GM18505 (cell line): ENCODE data around the gene DYNC1I1.
"Not testable (repeated sequence)": the region's sequence is repeated elsewhere in the genome, so short reads cannot be mapped to it uniquely, and the experiment has no call there.

ENCODE experiments used
- ATAC-seq: cut with Tn5 transposase; IDR thresholded peaks from one replicate; pipeline ENCODE4 v1.9.1; 2021; ENCODE audit not compliant: unreplicated experiment
- POLR2A ChIP-seq: IDR thresholded peaks from 4 replicates; pipeline ENCODE4 v1.6.1; 2011; ENCODE audit warnings: borderline replicate concordance; ENCODE audit not compliant: insufficient read depth, insufficient read length; ENCODE audit errors: extremely low read depth

The DYNC1I1 gene

DNA sequence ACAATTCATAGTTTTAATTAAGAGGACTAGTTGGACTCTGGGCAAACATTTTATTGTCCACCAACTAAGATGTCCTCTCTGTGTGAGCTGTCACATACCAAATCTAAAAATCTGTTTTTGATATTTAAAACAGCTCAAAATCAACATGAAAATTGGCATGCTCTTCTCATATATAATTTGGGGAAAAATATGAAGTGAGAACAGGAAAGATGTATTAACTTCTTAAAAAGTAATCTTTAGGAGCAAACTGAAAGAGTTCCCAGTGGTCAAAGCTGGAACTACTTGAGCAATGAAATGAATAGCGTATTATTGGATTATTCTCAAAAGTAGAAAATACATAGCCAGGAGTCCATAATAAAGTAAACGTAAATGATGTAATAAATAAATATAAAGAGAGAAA lies 147.2 kb downstream of the DYNC1I1 start:
- TF ChIP-seq POLR2A: no peak

GRCh38 chr7:95921543-95921942 lies 149.2 kb downstream of the DYNC1I1 start:
- TF ChIP-seq POLR2A: no peak
- no peak for ATAC-seq

More for the DNA sequence above, 147.2 kb downstream of the DYNC1I1 start:
- no peak for ATAC-seq

DNA sequence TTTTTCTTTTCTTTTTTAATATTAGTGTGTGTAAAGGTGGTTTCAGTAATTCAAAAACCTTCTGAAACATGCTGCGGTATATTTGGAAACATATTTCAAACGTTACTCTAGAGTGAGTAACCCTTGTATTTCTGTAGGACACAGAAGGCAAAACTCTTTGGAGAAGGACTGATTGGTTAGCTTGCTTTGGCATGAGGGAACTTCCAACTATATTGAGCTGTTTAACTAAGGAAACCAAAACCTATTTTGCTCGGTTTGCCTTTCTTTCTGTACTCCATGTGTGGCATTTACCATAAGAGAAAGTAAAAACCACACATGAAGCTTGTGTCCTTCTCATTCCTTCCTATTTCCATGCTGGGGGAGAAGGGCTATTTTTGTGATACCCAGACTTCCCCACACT lies 149.8 kb downstream of the DYNC1I1 start:
- no peak for ATAC-seq

GRCh38 chr7:95925236-95925635 lies 152.9 kb downstream of the DYNC1I1 start:
- no peak for TF ChIP-seq POLR2A
- ATAC-seq: no peak

More for the DNA sequence above, 149.8 kb downstream of the DYNC1I1 start:
- TF ChIP-seq POLR2A: no peak

GRCh38 chr7:95925971-95926370 lies 153.6 kb downstream of the DYNC1I1 start:
- TF ChIP-seq POLR2A: no peak
- ATAC-seq: no peak

DNA sequence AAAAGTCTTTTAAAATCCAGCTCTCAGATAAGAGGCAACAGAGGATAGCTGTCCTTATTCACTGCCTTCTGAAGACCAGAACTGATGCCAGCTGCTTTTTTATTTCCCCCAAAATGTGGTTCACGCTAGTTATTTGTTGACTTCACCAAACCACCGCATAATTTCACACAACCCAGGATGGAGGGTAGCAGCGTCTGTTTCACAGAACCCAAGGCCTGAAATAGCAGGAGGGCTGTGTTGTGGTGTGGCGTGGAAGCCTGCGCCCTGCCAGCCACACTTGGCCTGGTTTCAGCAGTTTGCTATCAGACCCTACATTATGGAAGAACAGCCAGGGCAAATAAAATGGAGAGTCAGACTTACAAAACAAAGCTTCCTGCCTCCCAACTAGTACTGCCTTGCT lies 155.4 kb downstream of the DYNC1I1 start:
- ATAC-seq: no peak
- TF ChIP-seq POLR2A: no peak

- no peak for ATAC-seq
- TF ChIP-seq POLR2A: no peak
These were observed 157.4 kb downstream of the DYNC1I1 start for GRCh38 chr7:95929710-95930280.

GRCh38 chr7:95931460-95932232 lies 159.3 kb downstream of the DYNC1I1 start:
- no peak for ATAC-seq
- TF ChIP-seq POLR2A: no peak

DNA sequence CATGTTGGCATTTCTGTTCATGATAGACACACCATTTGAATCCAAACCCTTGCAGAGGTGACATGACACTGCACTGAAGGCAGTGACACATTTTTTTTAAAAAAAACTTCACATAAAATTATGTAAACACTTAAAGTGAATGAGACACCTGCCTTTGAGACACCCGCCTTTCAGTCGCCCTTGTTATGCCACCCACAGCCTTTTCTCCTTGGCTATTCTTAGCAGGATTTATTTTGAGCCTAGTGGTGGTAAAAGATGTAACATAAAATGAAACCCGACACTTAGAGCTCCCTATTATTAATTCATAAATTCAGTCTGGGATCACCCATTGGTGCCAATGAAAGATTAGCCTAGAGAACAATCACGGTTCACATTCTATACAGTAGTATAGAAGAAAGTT lies 161.3 kb downstream of the DYNC1I1 start:
- ATAC-seq: no peak
- no peak for TF ChIP-seq POLR2A

GRCh38 chr7:95944867-95945266 lies 172.5 kb downstream of the DYNC1I1 start:
- not testable (repeated sequence) for ATAC-seq

- ATAC-seq: no peak
- no peak for TF ChIP-seq POLR2A
These were observed 178.3 kb downstream of the DYNC1I1 start for GRCh38 chr7:95950698-95951097.

DNA sequence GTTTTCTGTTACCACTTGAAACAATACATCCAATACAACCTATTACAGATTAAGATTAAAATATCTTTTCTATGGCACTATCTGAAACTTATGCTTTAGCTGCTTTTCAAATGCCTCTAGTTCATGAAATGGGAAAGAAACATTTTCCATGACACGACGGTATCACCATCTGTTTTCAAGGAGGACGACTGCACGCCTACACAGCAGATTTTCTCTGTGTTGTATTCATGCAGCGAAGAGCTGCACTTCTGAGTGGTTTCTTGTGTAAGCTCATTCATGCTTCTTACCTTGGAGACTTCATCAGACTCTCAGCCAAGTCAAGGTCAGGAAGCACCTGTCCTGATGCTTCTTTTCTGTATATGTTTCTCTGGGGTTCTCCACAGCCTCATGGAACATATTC lies 179.2 kb downstream of the DYNC1I1 start:
- no peak for TF ChIP-seq POLR2A
- ATAC-seq: no peak

DNA sequence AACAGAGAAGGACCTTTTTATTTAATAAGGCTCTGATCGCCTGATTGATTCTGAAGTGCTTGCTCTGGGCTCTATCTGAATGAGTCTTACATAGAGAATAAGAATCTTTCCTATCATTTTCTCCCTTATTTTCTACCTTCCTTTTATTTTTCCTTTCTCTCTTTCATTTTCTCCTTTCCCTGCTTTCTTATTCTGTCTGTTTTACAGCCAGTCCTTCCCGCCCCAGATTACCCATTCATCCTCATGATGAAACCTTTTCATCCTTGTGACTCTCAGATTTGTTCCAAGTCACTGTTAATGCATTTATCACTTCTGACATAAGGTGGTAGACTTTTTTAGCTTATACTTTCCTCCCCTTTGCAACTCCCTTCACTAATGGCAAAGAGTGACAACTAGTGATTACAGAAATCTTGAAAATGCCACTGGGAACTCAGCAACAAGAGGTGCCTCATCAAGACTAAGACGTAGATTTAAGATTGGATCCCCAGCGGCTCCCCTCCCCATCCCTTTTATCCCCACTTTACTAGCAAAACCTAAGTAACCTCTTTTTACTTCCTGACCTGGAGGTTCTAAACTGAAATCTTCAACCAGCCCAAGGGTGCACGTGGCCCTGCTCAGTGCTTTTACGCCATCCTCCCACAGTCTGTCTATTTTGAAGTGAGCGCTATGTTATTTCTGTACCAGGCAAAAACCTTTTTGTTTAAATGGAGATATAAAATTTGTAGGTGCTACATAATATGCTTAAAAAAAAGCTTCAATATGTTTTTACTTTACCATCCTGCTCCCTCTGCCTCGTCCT lies 179.8 kb downstream of the DYNC1I1 start:
- TF ChIP-seq POLR2A: no peak

GRCh38 chr7:95952851-95953250 lies 180.5 kb downstream of the DYNC1I1 start:
- TF ChIP-seq POLR2A: no peak

More for the DNA sequence above, 179.8 kb downstream of the DYNC1I1 start:
- ATAC-seq: no peak

More at GRCh38 chr7:95952851-95953250, 180.5 kb downstream of the DYNC1I1 start:
- no peak for ATAC-seq
